HEK293 (cell line): Measurements from ENCODE around the gene COTL1.

Experiments used
- CTCF ChIA-PET: fragments of 350-600 bp; formaldehyde crosslinking; extraction: SDS; loops from one replicate; lab custom pipeline; 2021; ENCODE audit warnings: antibody characterized with exemption; lab: Yijun Ruan, JAX
- POLR2A ChIA-PET: fragments of 300-600 bp; formaldehyde crosslinking; extraction: SDS; loops from one replicate; lab custom pipeline; 2020; ENCODE audit warnings: antibody characterized with exemption, inconsistent platforms; lab: Yijun Ruan, JAX
- H3K27ac ChIP-seq: fragments of 200-500 bp; sonication (Bioruptor generic); 2 replicates; pipeline ENCODE4 v1.5.1; 2014; ENCODE audit warnings: low read depth, low read length, control low read depth, inconsistent platforms; ENCODE audit errors: extremely low read depth
- H3K36me3 ChIP-seq, 2 experiments: fragments of 200-500 bp in 1 of 2; sonication (Bioruptor generic) in 1 of 2; 1 replicate in 1 of 2; 2 replicates in 1 of 2; pipeline ENCODE4 v1.5.1; 2014 to 2017; ENCODE audit warnings: inconsistent platforms in 2 of 2, low read length in 2 of 2; ENCODE audit not compliant: control insufficient read depth in 2 of 2, insufficient read depth in 1 of 2
- H3K4me1 ChIP-seq: fragments of 200-500 bp; sonication (Bioruptor generic); 2 replicates; pipeline ENCODE4 v1.5.1; 2014; ENCODE audit warnings: mild to moderate bottlenecking, low read length, inconsistent platforms; ENCODE audit not compliant: control insufficient read depth, insufficient read depth
- H3K4me3 ChIP-seq: 2 replicates; pipeline ENCODE4 v1.5.1; 2011; ENCODE audit warnings: low read depth, mild to moderate bottlenecking, control low read depth, low read length, moderate library complexity
- H3K9me3 ChIP-seq: fragments of 200-500 bp; sonication (Bioruptor generic); 2 replicates; pipeline ENCODE4 v1.5.1; 2014; ENCODE audit warnings: low read depth, low read length, inconsistent platforms; ENCODE audit not compliant: control insufficient read depth, insufficient read depth
- FEZF1 ChIP-seq: fragments of 450-650 bp; formaldehyde crosslinking; IDR thresholded peaks from 2 replicates; pipeline ENCODE4 v1.5.1; 2016; ENCODE audit warnings: missing biosample characterization, missing genetic modification characterization
- GLI4 ChIP-seq: fragments of 450-650 bp; formaldehyde crosslinking; IDR thresholded peaks from 2 replicates; pipeline ENCODE4 v1.5.1; 2016; ENCODE audit warnings: missing biosample characterization, missing genetic modification characterization
- GLIS2 ChIP-seq: fragments of 450-650 bp; formaldehyde crosslinking; IDR thresholded peaks from 2 replicates; pipeline ENCODE4 v1.5.1; 2016; ENCODE audit warnings: missing biosample characterization, missing genetic modification characterization
- KLF1 ChIP-seq: fragments of 450-650 bp; formaldehyde crosslinking; IDR thresholded peaks from 2 replicates; pipeline ENCODE4 v1.5.1; 2016; ENCODE audit warnings: missing biosample characterization, missing genetic modification characterization
- KLF8 ChIP-seq: fragments of 450-650 bp; formaldehyde crosslinking; IDR thresholded peaks from 2 replicates; pipeline ENCODE4 v1.5.1; 2016; ENCODE audit warnings: missing biosample characterization, missing genetic modification characterization
- PRDM1 ChIP-seq: fragments of 450-650 bp; formaldehyde crosslinking; IDR thresholded peaks from 2 replicates; pipeline ENCODE4; 2016; ENCODE audit warnings: missing biosample characterization, missing genetic modification characterization
- SALL2 ChIP-seq: fragments of 450-650 bp; formaldehyde crosslinking; IDR thresholded peaks from 2 replicates; pipeline ENCODE4 v1.5.0; 2017; ENCODE audit warnings: missing biosample characterization, mild to moderate bottlenecking, missing genetic modification characterization, borderline replicate concordance
- SCRT1 ChIP-seq: fragments of 450-650 bp; formaldehyde crosslinking; IDR thresholded peaks from 2 replicates; pipeline ENCODE4 v1.5.1; 2016; ENCODE audit warnings: missing biosample characterization, missing genetic modification characterization, borderline replicate concordance
- WT1 ChIP-seq: fragments of 450-650 bp; formaldehyde crosslinking; IDR thresholded peaks from 2 replicates; pipeline ENCODE4 v1.5.1; 2016; ENCODE audit warnings: missing biosample characterization, missing genetic modification characterization
- ZEB2 ChIP-seq: fragments of 450-650 bp; formaldehyde crosslinking; IDR thresholded peaks from 2 replicates; pipeline ENCODE4 v1.5.1; 2016; ENCODE audit warnings: missing biosample characterization, missing genetic modification characterization
- ZIC2 ChIP-seq: fragments of 450-650 bp; formaldehyde crosslinking; IDR thresholded peaks from 2 replicates; pipeline ENCODE4 v1.5.1; 2016; ENCODE audit warnings: missing biosample characterization, missing genetic modification characterization
- ZNF133 ChIP-seq: fragments of 450-650 bp; formaldehyde crosslinking; IDR thresholded peaks from 2 replicates; pipeline ENCODE4 v1.5.1; 2016; ENCODE audit warnings: missing biosample characterization, missing genetic modification characterization
- ZNF174 ChIP-seq: fragments of 450-650 bp; formaldehyde crosslinking; IDR thresholded peaks from 2 replicates; pipeline ENCODE4 v1.5.0; 2017; ENCODE audit warnings: missing biosample characterization, mild to moderate bottlenecking, missing genetic modification characterization
- ZNF2 ChIP-seq: fragments of 450-650 bp; formaldehyde crosslinking; IDR thresholded peaks from 2 replicates; pipeline ENCODE4 v1.5.1; 2016; ENCODE audit warnings: missing biosample characterization, missing genetic modification characterization
- ZNF266 ChIP-seq: fragments of 450-650 bp; formaldehyde crosslinking; IDR thresholded peaks from 2 replicates; pipeline ENCODE4 v1.5.1; 2016; ENCODE audit warnings: missing biosample characterization, missing genetic modification characterization, low read depth
- ZNF341 ChIP-seq: fragments of 450-650 bp; formaldehyde crosslinking; IDR thresholded peaks from 2 replicates; pipeline ENCODE4; 2016; ENCODE audit warnings: low read depth, missing biosample characterization, missing genetic modification characterization
- ZNF596 ChIP-seq: fragments of 450-650 bp; IDR thresholded peaks from 2 replicates; pipeline ENCODE4 v1.5.0; 2018; ENCODE audit warnings: missing biosample characterization, mild to moderate bottlenecking, missing genetic modification characterization, moderate library complexity
- ZNF626 ChIP-seq: fragments of 450-650 bp; sonication (Bioruptor Pico); formaldehyde crosslinking; IDR thresholded peaks from 2 replicates; pipeline ENCODE4 v1.5.1; 2018; ENCODE audit warnings: missing biosample characterization, missing genetic modification characterization, inconsistent platforms
- ZNF785 ChIP-seq: fragments of 450-650 bp; formaldehyde crosslinking; IDR thresholded peaks from 2 replicates; pipeline ENCODE4 v1.5.1; 2016; ENCODE audit warnings: missing biosample characterization, missing genetic modification characterization
- ZSCAN23 ChIP-seq: fragments of 450-650 bp; formaldehyde crosslinking; IDR thresholded peaks from 2 replicates; pipeline ENCODE4 v1.5.1; 2016; ENCODE audit warnings: missing biosample characterization, missing genetic modification characterization
- ZXDB ChIP-seq: fragments of 450-650 bp; formaldehyde crosslinking; IDR thresholded peaks from 2 replicates; pipeline ENCODE4 v1.5.1; 2016; ENCODE audit warnings: missing biosample characterization, missing genetic modification characterization
- TF ChIP-seq, protein P1 (sequence below): fragments of 450-650 bp; formaldehyde crosslinking; IDR thresholded peaks from 2 replicates; pipeline ENCODE4 v1.5.1; 2016; ENCODE audit warnings: missing biosample characterization, missing genetic modification characterization
- TF ChIP-seq, protein P2 (sequence below): fragments of 450-650 bp; formaldehyde crosslinking; IDR thresholded peaks from 2 replicates; pipeline ENCODE4 v1.5.1; 2016; ENCODE audit warnings: missing biosample characterization, missing genetic modification characterization
- TF ChIP-seq, protein P3 (sequence below): fragments of 450-650 bp; formaldehyde crosslinking; IDR thresholded peaks from 2 replicates; pipeline ENCODE4 v1.5.1; 2016; ENCODE audit warnings: missing biosample characterization, missing genetic modification characterization, borderline replicate concordance

COTL1 gene

DNA sequence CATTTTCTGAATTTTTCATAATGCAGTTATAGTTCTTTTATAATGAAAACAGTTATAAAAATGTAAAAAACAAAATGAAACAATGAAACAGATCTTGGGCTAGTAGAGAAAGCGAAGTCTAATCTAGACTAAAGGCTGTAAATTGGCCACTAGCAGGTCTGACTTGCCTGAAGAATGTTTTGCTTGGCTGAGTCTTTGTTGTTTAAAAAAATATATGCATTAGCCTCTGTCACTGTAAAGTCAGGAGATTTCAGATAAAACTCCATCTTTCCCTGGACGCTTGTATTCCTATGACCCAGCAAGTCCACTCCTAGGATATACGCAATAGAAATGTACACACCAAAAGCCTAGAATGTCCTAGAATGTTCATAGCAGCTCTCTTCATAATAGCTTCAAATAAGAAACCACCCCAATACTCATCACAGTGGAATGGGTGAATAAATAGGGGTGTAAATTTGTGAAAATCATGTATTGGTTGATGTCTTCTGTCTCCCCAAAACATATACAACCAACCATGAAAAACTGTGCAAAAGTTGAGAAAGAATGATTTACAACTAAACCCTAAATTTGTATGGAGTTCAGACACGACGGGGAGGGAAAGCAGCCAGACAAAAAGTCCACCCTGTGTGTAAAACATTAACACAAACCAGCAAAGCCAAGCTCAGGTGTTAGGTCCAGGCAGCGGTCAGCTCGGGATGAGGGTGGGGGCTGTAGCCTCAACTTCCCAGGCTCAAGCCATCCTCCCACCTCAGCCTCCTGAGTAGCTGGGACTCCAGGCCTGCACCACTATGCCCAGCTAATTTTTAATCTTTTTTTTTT, 75.7 kb downstream of the COTL1 start (continued):
- no peak for TF ChIP-seq ZNF785 (tag by site-specific recombination)
- 0 out of 2 replicates have a peak, but pooled peaks have one; percentile 30 for TF ChIP-seq ZXDB (tag by site-specific recombination)
- TF ChIP-seq FEZF1 (tag by site-specific recombination), result 0 out of 2 replicates have a peak, but pooled peaks have one; percentile 16
- TF ChIP-seq, protein P1, sequence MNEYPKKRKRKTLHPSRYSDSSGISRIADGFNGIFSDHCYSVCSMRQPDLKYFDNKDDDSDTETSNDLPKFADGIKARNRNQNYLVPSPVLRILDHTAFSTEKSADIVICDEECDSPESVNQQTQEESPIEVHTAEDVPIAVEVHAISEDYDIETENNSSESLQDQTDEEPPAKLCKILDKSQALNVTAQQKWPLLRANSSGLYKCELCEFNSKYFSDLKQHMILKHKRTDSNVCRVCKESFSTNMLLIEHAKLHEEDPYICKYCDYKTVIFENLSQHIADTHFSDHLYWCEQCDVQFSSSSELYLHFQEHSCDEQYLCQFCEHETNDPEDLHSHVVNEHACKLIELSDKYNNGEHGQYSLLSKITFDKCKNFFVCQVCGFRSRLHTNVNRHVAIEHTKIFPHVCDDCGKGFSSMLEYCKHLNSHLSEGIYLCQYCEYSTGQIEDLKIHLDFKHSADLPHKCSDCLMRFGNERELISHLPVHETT (tag by site-specific recombination), result no peak

DNA sequence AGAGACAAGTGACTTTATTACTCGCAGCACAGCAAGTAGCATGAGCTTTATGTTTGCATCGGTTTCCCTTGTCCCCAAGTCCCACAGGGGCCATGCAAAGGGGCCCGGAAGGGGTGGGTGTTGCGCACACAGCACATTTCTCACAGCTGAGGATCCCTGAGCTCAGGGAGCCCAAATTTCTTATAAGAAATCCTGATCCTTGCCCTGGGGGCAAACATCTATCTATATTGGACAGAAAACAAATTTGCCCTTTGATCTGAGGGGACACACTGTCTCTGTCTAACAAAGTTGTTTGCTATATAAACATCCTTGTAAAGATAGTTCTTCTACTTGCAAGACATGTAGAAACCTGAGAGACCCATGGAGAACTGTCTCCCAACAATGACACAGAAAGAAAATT, 77.7 kb downstream of the COTL1 start:
- CTCF ChIA-PET, result interaction anchor here (1.7 kb wide), 1 partner anchor 34 kb away, joined by 5 read pairs; no protein-coding TSS in a partner anchor
- no peak for TF ChIP-seq SALL2 (tag by site-specific recombination)
- no peak for TF ChIP-seq ZNF626 (tag by site-specific recombination)
- TF ChIP-seq GLI4 (tag by site-specific recombination), result no peak
- no peak for TF ChIP-seq ZNF341
- no peak for TF ChIP-seq WT1
- Histone ChIP-seq H3K4me3 (no peak overlapping the region), H3K4me1 (peaks cover 6% of the 10 kb centered on the region), H3K36me3 (no peaks in the 10 kb centered on the region), H3K27ac (no peak overlapping the region), H3K9me3 (no peaks in the 10 kb centered on the region)
- POLR2A ChIA-PET, result no interaction called here

DNA sequence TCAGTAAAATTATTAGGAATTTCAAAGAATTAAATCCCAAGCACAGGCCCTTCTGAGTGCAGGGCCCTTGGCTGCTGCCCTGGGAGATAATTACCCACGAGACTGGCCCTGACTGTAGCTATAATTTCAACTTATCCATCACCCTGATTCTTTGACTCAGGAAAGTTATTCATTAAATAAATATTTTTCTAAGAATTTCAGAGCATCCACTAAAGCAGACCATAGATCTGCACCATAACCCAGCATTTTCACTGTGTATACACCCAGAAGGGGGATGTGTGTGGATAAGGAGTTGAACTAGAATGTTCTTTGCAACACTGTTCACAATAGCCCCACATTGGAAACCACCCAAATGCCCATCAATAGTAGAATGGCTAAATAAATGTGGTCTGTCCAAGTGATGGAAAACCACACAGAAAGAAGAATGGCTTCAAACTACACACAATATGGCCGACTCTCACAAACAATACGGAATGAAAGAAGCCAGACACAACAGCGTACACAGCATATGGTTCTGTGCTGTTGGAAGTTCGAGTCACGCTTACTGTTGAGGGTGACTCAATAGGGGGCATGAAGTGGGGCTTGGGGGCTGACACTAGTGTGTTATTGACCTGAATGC, 79.5 kb downstream of the COTL1 start:
- Histone ChIP-seq H3K4me1 (peaks cover 3% of the 10 kb centered on the region; the same call in 1 of the 2 replicates), H3K9me3 (no peaks in the 10 kb centered on the region), H3K36me3 (no peaks in the 10 kb centered on the region), H3K27ac (no peak overlapping the region)
- ChIA-PET POLR2A (no interaction called here), CTCF (interaction anchor here (2.3 kb wide), 1 partner anchor 200 kb away, joined by 8 read pairs; no protein-coding TSS in a partner anchor)
- TF ChIP-seq ZNF596 (tag by site-specific recombination) (no peak), PRDM1 (tag by site-specific recombination) (no peak), ZEB2 (no peak), SCRT1 (tag by site-specific recombination) (no peak), WT1 (no peak), ZNF174 (no peak), ZNF266 (tag by site-specific recombination) (no peak), KLF8 (tag by site-specific recombination) (no peak), GLIS2 (tag by site-specific recombination) (no peak), ZNF133 (tag by site-specific recombination) (no peak), ZNF2 (tag by site-specific recombination) (no peak), ZSCAN23 (no peak), KLF1 (no peak), ZIC2 (no peak)
- TF ChIP-seq, protein P2, sequence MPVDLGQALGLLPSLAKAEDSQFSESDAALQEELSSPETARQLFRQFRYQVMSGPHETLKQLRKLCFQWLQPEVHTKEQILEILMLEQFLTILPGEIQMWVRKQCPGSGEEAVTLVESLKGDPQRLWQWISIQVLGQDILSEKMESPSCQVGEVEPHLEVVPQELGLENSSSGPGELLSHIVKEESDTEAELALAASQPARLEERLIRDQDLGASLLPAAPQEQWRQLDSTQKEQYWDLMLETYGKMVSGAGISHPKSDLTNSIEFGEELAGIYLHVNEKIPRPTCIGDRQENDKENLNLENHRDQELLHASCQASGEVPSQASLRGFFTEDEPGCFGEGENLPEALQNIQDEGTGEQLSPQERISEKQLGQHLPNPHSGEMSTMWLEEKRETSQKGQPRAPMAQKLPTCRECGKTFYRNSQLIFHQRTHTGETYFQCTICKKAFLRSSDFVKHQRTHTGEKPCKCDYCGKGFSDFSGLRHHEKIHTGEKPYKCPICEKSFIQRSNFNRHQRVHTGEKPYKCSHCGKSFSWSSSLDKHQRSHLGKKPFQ, result no peak
- TF ChIP-seq, protein P3, sequence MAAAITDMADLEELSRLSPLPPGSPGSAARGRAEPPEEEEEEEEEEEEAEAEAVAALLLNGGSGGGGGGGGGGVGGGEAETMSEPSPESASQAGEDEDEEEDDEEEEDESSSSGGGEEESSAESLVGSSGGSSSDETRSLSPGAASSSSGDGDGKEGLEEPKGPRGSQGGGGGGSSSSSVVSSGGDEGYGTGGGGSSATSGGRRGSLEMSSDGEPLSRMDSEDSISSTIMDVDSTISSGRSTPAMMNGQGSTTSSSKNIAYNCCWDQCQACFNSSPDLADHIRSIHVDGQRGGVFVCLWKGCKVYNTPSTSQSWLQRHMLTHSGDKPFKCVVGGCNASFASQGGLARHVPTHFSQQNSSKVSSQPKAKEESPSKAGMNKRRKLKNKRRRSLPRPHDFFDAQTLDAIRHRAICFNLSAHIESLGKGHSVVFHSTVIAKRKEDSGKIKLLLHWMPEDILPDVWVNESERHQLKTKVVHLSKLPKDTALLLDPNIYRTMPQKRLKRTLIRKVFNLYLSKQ (tag by site-specific recombination), result no peak
- TF ChIP-seq, all 188 proteins: peak for 0
- no peak overlapping the region for H3K4me3 ChIP-seq
